Suprapubic skin (tissue), 3 donors: ENCODE data around the gene SOX6.

Experiments used
- POLR2AphosphoS5 ChIP-seq, 3 donors: sonication (generic); formaldehyde crosslinking; IDR thresholded peaks; one replicate each; pipeline ENCODE4 v1.6.1; 2017; ENCODE audit warnings: antibody characterized with exemption in 3 of 3
- TF ChIP-seq, protein P1 (sequence below), 2 donors: fragments of 200-600 bp in 1 of 2; fragments of 450-650 bp in 1 of 2; sonication (generic) in 1 of 2; IDR thresholded peaks; one replicate each; pipeline ENCODE4 v1.5.1; 2016 to 2019; ENCODE audit warnings: antibody characterized with exemption in 2 of 2, mild to moderate bottlenecking in 1 of 2, moderate library complexity in 1 of 2

DNA sequence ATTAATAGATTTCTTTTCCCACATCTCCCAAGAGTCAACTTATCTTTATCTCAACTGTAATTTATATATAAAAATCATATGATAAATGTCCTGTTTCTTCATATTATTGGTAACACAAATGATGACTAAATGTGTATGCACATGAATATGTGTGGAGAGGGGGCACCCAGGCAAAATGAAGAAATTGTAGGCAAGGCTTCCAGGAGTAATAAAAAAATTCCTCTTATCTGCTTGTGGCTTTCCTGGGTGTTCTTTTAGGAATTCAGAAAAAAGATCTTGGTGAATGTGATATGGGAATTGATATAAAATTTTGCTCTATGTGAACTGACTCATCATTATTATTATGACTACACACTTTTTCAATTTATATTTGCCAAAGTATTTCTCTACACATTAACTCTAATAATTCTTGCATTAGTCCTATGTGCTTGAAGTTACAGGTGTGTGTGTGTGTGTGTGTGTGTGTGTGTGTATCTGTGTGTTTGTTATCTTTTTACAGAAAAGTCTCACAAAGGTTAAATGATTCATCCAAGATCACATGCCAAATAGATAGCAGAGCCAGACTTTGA is 197.8 kb downstream of the SOX6 start:
- TF ChIP-seq POLR2AphosphoS5 (IDR thresholded peaks at IDR 0.05): no peak
- TF ChIP-seq, protein P1, sequence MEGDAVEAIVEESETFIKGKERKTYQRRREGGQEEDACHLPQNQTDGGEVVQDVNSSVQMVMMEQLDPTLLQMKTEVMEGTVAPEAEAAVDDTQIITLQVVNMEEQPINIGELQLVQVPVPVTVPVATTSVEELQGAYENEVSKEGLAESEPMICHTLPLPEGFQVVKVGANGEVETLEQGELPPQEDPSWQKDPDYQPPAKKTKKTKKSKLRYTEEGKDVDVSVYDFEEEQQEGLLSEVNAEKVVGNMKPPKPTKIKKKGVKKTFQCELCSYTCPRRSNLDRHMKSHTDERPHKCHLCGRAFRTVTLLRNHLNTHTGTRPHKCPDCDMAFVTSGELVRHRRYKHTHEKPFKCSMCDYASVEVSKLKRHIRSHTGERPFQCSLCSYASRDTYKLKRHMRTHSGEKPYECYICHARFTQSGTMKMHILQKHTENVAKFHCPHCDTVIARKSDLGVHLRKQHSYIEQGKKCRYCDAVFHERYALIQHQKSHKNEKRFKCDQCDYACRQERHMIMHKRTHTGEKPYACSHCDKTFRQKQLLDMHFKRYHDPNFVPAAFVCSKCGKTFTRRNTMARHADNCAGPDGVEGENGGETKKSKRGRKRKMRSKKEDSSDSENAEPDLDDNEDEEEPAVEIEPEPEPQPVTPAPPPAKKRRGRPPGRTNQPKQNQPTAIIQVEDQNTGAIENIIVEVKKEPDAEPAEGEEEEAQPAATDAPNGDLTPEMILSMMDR (IDR thresholded peaks at IDR 0.05): no peak
